Activated T-helper 1 cell treated with anti-CD3 and anti-CD28 coated beads, Interleukin-12 subunit alpha, Interleukin-12 subunit beta, Interleukin-2, Interleukin-4 antibody, amounts not matched to agents 30 ng/mL and 10 ng/mL and 1 ng/mL, durations not matched to agents 14 hours and 24 hours and 36 hours (primary cell): ENCODE results near the gene INS. TPM values are rescaled to one million over a fixed set of nuclear protein-coding genes. Genes with fewer than 3 reads are reported as not detected.

Source experiments
- DNase-seq: peaks from one replicate; pipeline ENCODE4 v3.0.0; 2021; ENCODE audit warnings: low spot score
- H3K27ac Mint-ChIP-seq: one replicate; pipeline ENCODE4 v1.8.0; 2021; ENCODE audit warnings: mild to moderate bottlenecking, mixed read lengths
- H3K27me3 Mint-ChIP-seq: one replicate; pipeline ENCODE4 v1.8.0; 2022; ENCODE audit warnings: mild to moderate bottlenecking, moderate library complexity, mixed read lengths; ENCODE audit not compliant: insufficient read depth
- H3K36me3 Mint-ChIP-seq: one replicate; pipeline ENCODE4 v1.8.0; 2021; ENCODE audit warnings: low read depth, mixed read lengths
- H3K4me1 Mint-ChIP-seq: one replicate; pipeline ENCODE4 v1.8.0; 2021; ENCODE audit warnings: low read depth, mixed read lengths
- H3K4me3 Mint-ChIP-seq: one replicate; pipeline ENCODE4 v1.8.0; 2021; ENCODE audit warnings: mild to moderate bottlenecking, moderate library complexity, mixed read lengths
- H3K9me3 Mint-ChIP-seq: one replicate; pipeline ENCODE4 v1.8.0; 2021; ENCODE audit warnings: mixed read lengths
- intact Hi-C: fragments of 100-400 bp; cut with micrococcal nuclease; formaldehyde crosslinking; loops from one replicate; pipeline ENCODE4 v1.15.1; 2024
- total RNA-seq: library from RNA; stranded (reverse); gene quantifications from 2 replicates; pipeline ENCODE4 v1.2.3, GENCODE V29; 2022

Gene INS
- total RNA-seq, 1 donor from 2014 or later = not detected

DNA sequence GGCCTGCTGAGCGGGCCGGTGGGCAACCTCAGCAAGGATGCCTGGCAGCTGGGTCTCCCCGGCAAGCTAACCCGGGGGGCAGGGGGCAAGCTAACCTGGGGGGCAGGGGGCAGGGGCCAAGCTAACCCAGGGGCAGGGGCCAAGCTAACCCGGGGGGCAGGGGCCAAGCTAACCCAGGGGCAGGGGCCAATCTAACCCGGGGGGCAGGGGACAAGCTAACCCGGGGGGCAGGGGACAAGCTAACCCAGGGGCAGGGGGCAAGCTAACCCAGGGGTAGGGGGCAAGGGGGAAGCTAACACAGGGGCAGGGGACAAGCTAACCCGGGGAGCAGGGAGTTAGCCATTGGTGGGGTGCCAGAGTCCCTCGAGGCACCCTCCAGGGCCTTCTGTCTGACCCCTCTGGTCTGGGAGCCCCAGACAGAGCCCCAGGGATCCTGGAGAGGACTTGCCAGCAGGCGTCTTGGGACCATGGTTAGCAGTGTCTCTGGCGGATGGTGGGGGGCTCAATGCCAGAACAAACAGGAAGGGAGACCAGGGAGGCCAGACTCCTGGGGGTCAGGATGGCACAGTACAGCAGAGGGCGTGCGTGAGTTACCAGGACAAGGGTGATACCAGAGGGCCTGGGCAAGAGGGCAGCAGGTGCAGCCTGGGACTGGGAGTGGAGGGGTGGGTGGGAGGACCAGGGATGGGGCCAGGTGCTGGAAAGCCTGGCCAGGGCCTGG lies 37.9 kb downstream of the INS start:
- Mint-ChIP-seq H3K4me1 (no peaks in the 10 kb centered on the region), H3K9me3 (peaks cover 5% of the 10 kb centered on the region), H3K27ac (no peak overlapping the region), H3K27me3 (no peaks in the 10 kb centered on the region), H3K36me3 (no peaks in the 10 kb centered on the region), H3K4me3 (no peak overlapping the region)
- no peak for DNase-seq
- intact Hi-C loops = no loop called here

GRCh38 chr11:2122222-2122906 lies 38.6 kb downstream of the INS start:
- DNase-seq = no peak
- H3K4me3 Mint-ChIP-seq = no peak overlapping the region
- no peaks in the 10 kb centered on the region for H3K36me3 Mint-ChIP-seq
- H3K4me1 Mint-ChIP-seq = no peaks in the 10 kb centered on the region
- intact Hi-C loops = no loop called here
- peaks cover 5% of the 10 kb centered on the region for H3K9me3 Mint-ChIP-seq
- no peak overlapping the region for H3K27ac Mint-ChIP-seq
- no peaks in the 10 kb centered on the region for H3K27me3 Mint-ChIP-seq

DNA sequence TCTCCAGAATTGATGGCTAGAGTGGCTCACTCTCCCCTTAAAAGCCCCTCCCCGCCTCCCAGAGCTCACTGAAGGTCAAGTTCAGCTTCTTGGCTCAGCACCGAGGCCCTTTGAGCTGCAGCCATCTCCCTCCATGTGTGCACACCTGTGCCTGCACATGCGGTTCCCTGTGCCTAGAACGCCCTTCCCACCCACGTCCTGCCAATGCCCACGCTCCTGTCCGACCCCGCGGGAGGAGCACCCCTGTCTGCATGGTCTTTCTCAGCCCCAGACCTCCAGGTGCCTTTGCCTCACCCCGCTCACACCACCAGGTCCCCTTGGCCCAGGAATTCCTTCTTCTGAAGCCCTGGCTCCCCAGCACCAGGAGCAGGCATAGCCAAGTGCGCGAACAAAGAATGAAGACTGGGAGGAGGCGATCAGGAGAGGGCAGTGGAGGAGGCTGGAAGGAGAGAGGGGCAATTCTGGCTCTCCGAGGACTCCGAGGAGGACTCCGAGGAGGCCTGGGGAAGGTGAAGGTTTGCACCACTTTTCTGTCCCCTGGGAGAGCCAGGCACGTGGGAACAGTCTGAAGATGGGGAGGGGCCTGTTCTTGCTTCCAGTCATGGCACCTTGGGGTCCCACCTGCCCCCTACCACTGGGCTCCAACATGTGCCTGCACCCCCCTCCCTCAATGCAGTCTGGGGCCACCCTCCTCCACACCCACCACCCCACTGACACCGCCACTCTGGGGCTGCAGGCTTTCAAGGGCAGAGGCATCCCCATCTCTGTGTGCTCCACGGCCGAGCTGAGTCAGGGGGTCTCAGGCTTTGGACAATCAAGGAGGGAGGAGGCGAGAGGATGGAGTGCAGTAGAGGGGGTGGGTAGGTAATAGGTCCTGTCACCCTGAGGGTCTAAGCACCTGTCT lies 39.5 kb downstream of the INS start:
- Mint-ChIP-seq H3K4me3 (no peak overlapping the region), H3K27ac (no peak overlapping the region), H3K36me3 (no peaks in the 10 kb centered on the region), H3K27me3 (peaks cover under 1% of the 10 kb centered on the region), H3K4me1 (no peaks in the 10 kb centered on the region), H3K9me3 (peaks cover 5% of the 10 kb centered on the region)
- DNase-seq = no peak
- intact Hi-C loops = no loop called here

DNA sequence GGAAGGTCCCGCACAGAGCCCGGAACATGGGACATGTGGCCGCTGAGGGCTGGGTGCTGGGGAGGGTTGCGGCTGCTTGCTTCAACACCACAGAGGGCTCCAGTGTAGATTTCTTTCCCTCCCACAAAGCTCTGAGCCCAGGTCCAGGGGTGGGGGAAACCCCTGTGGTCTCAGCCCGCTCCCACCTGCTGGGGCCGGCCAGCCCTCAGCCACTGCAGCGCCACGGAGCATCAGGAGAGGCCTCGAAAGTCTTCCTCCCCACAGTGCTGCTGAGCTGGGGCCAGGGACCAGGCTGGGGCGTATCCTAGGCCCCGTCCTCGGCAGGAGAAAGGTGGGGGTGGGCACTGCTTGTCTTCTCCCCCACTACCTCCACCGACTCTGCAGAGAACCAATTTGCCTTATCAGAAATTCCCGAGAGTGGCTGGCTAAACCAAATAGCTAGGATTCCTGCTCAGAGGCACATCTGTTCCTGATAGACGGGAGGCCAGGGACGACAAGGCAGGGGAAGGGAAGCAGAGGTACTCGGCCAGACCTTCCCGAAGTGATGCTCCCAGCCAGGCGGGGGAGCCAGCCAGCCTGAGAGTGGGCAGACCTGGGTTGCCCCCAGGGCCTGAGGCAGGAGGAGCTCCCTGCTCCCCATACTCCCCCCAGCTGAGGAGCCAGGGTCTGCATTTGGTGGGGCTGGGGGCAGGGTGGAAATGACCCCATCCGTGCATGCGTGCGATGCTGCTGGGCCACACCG lies 40.5 kb downstream of the INS start:
- H3K4me1 Mint-ChIP-seq = no peaks in the 10 kb centered on the region
- intact Hi-C loops = no loop called here
- H3K27me3 Mint-ChIP-seq = peaks cover 4% of the 10 kb centered on the region
- peaks cover 5% of the 10 kb centered on the region for H3K9me3 Mint-ChIP-seq
- H3K36me3 Mint-ChIP-seq = no peaks in the 10 kb centered on the region
- no peak overlapping the region for H3K27ac Mint-ChIP-seq
- DNase-seq = no peak
- no peak overlapping the region for H3K4me3 Mint-ChIP-seq

- Mint-ChIP-seq H3K27ac (no peak overlapping the region), H3K36me3 (no peaks in the 10 kb centered on the region), H3K4me1 (no peaks in the 10 kb centered on the region), H3K4me3 (no peak overlapping the region), H3K27me3 (peaks cover 4% of the 10 kb centered on the region), H3K9me3 (no peaks in the 10 kb centered on the region)
- no peak for DNase-seq
- intact Hi-C loops = no loop called here
These were observed 42.3 kb downstream of the INS start for GRCh38 chr11:2118677-2119076.

DNA sequence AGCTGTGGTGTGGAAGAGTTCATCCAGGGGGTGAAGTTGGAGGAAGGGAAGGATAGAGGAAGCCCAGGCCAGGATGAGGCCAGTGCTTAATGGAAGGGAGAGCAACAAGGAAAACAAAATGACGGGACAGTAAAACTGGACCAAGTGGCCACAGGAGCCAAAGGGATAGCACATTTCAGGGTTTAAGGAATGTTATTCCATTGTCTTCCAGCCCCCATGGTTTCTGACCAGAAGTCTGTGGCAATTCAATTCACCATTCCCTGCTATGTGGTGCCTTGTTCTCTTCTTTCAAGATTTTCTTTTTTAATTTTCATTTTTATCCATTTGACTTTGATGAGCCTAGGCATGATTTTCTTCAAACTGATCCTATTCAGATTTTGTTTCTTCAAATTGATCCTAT lies 44.3 kb downstream of the INS start:
- no peak overlapping the region for H3K27ac Mint-ChIP-seq
- peaks cover 4% of the 10 kb centered on the region for H3K27me3 Mint-ChIP-seq
- intact Hi-C loops = no loop called here
- no peak for DNase-seq
- H3K9me3 Mint-ChIP-seq = no peaks in the 10 kb centered on the region
- no peaks in the 10 kb centered on the region for H3K36me3 Mint-ChIP-seq
- H3K4me1 Mint-ChIP-seq = no peaks in the 10 kb centered on the region
- H3K4me3 Mint-ChIP-seq = no peak overlapping the region

DNA sequence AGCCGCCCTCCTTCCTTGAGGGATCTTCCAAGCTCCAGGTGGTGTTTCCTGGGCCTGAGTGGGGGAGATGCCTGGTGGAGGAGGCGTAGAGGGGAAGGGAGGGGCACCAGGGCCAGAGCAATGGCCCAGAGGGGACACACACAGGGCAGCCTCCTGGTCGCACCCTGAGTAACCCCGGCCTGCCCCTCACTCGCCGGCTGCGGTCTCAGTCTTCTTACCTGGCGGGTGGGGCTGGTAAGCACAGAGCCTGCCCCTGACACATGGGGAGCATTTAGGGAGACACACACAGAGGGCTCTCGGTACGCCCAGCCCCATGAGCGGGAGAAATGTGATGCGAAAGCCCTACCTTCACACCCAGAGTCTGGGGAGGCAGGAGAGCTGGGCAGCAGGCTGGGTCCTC lies 45.7 kb downstream of the INS start:
- H3K4me3 Mint-ChIP-seq = no peak overlapping the region
- intact Hi-C loops = no loop called here

DNA sequence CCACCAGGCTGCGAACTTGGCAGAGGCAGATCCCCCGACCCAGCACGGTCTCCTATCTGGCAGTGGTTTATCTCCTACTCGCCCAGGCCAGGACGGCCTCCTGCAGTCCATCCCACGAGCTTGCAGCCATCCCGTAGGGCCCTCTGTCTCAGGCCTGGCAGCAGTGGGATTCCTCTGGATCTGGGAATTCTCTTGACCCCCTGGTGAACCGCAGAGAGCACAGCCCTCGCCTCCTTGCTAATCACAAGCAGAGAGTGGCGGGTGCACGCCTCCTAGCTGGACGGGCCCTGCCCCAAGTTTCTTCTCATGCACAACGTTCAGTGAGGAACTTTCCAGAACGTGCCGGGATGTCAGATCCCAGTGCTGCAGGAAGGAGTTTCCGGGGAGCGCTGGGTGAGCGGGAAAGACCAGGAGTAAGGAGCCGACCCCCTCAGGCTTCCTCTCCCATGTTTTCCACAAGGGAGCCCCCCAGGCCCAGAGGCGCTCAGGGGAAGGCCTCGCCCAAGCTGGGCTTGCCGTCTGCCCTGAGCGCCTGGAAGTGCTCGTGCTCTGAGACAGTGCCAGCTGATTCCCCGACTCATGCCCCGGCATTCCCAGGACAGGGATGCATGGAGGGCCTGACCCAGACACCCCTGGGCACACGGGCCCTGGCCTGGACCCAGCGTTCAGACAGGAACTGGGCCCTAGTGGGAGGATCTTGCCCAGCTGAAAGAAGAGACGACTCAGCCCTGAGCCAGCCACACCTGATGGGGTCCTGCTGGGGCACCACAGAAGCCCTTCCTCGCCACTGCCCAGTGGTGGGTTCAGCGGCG lies 46.4 kb downstream of the INS start:
- Mint-ChIP-seq H3K27ac (no peak overlapping the region), H3K4me3 (no peak overlapping the region), H3K4me1 (no peaks in the 10 kb centered on the region), H3K36me3 (no peaks in the 10 kb centered on the region), H3K27me3 (peaks cover 6% of the 10 kb centered on the region), H3K9me3 (no peaks in the 10 kb centered on the region)
- intact Hi-C loops = no loop called here
- no peak for DNase-seq

More for the DNA sequence above, 45.7 kb downstream of the INS start:
- Mint-ChIP-seq H3K4me1 (no peaks in the 10 kb centered on the region), H3K36me3 (no peaks in the 10 kb centered on the region), H3K27ac (no peak overlapping the region), H3K27me3 (peaks cover 4% of the 10 kb centered on the region), H3K9me3 (no peaks in the 10 kb centered on the region)
- DNase-seq = no peak

DNA sequence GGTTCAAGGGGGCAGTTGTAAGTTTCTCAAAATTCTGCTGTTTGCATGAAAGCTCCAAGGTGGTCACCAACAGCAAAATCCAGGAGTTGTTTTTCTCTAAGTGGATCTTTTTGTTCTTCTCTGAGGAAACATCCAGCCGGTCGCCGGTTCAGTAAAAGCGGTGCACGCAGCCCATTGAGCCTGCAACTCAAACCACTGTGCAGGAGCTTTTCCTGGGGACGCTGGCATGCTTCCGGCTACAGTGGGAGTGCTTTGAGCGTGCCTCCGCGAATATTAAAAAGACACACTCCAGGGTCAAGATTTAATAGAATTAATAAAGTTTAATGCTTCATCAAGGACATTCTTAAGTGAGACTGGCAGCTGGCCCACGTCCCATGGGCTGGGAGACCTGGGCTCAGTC lies 47.2 kb downstream of the INS start:
- Mint-ChIP-seq H3K9me3 (no peaks in the 10 kb centered on the region), H3K27ac (no peak overlapping the region), H3K4me1 (no peaks in the 10 kb centered on the region), H3K4me3 (no peak overlapping the region), H3K27me3 (peaks cover 6% of the 10 kb centered on the region), H3K36me3 (no peaks in the 10 kb centered on the region)
- intact Hi-C loops = no loop called here
- no peak for DNase-seq

GRCh38 chr11:2110521-2110920 lies 50.5 kb downstream of the INS start:
- H3K27ac Mint-ChIP-seq = no peak overlapping the region
- H3K27me3 Mint-ChIP-seq = peaks cover 3% of the 10 kb centered on the region
- intact Hi-C loops = no loop called here
- no peaks in the 10 kb centered on the region for H3K9me3 Mint-ChIP-seq
- no peak overlapping the region for H3K4me3 Mint-ChIP-seq
- no peaks in the 10 kb centered on the region for H3K4me1 Mint-ChIP-seq
- DNase-seq = no peak
- H3K36me3 Mint-ChIP-seq = no peaks in the 10 kb centered on the region
